Mammary epithelial cell (primary cell): Measurements from ENCODE around the gene IGFBP5.

Experiments
- EZH2 ChIP-seq: IDR thresholded peaks from 2 replicates; pipeline ENCODE4 v1.6.1; 2012; ENCODE audit warnings: low read length, inconsistent platforms, borderline replicate concordance
- TF ChIP-seq, protein P1 (sequence below), 2 donors: IDR thresholded peaks in 1 of 2; conservative IDR thresholded peaks in 1 of 2; 2 replicates each; pipeline ENCODE4 v1.5.1; 2011 to 2012; ENCODE audit warnings: inconsistent platforms in 2 of 2, low read length in 2 of 2, mild to moderate bottlenecking in 2 of 2, control low read depth in 1 of 2, low read depth in 1 of 2; ENCODE audit not compliant: insufficient read depth in 1 of 2; ENCODE audit errors: extremely low read depth in 1 of 2

DNA sequence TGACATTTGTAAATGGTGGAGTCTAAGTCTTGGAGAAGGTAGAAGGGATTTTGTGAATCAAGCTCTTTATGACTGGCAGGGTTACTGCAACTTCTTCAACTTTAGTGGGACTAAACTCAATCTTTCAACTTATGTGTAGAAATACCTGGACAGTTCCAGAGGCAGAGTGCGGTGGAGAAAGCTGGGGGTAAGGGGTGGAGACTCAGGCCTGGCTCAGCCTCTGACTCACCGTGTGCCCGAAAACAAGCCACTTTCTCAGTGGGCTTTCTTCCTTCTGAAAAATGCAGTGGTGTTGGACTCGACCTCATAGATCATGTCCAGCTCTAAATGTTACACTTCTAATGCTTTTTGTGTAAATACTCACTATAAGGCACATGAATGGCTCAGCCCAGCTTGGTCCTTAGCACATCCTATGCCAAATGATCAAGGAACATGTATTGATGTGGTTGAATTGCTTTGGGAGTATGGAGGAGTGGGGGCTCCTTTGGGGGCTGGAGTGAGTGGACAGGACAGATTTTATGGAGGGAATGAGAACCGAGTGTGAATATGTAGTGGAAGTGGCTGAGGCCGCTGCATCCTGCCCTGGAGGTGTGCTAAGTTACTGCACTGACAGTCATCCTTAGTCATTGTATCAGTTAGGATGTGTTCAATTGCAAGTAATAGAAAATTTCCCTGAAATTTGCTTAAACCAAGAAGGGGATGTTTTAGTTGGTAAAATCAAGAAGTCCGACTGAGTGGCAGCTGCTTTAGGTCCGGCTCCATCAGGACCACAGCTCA lies 32.2 kb upstream of the IGFBP5 start:
- TF ChIP-seq, protein P1, sequence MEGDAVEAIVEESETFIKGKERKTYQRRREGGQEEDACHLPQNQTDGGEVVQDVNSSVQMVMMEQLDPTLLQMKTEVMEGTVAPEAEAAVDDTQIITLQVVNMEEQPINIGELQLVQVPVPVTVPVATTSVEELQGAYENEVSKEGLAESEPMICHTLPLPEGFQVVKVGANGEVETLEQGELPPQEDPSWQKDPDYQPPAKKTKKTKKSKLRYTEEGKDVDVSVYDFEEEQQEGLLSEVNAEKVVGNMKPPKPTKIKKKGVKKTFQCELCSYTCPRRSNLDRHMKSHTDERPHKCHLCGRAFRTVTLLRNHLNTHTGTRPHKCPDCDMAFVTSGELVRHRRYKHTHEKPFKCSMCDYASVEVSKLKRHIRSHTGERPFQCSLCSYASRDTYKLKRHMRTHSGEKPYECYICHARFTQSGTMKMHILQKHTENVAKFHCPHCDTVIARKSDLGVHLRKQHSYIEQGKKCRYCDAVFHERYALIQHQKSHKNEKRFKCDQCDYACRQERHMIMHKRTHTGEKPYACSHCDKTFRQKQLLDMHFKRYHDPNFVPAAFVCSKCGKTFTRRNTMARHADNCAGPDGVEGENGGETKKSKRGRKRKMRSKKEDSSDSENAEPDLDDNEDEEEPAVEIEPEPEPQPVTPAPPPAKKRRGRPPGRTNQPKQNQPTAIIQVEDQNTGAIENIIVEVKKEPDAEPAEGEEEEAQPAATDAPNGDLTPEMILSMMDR (conservative IDR thresholded peaks at IDR 0.05 in 1 of 2, IDR thresholded peaks at IDR 0.05 in 1 of 2; ENCODE audit: extremely low read depth in 1 of 2, insufficient read depth in 1 of 2, low read depth in 1 of 2, low read length in 2 of 2) = peak; percentile 16 to 28
- TF ChIP-seq EZH2 = no peak
